ENCODE measurements around the gene CDHR2. TPM values are rescaled to one million over a fixed set of nuclear protein-coding genes. Genes with fewer than 3 reads are reported as not detected.

CDHR2 gene
- total RNA-seq, 1 donor from 2014 or later, result 0.43 TPM

GRCh38 chr5:176525677-176526076, 23.5 kb upstream of the CDHR2 start:
- Mint-ChIP-seq H3K4me3 (ENCODE audit: unreplicated experiment) (no peak overlapping the region), H3K36me3 (ENCODE audit: unreplicated experiment) (peaks cover 13% of the 10 kb centered on the region), H3K27ac (ENCODE audit: unreplicated experiment) (no peak overlapping the region), H3K4me1 (ENCODE audit: unreplicated experiment) (peaks cover 4% of the 10 kb centered on the region), H3K27me3 (ENCODE audit: unreplicated experiment) (no peaks in the 10 kb centered on the region), H3K9me3 (ENCODE audit: unreplicated experiment) (no peaks in the 10 kb centered on the region)
- no peak for DNase-seq (ENCODE audit: extremely low spot score, unreplicated experiment)
- no peak for TF ChIP-seq CTCF (IDR thresholded peaks at IDR 0.05)

- H3K27me3 Mint-ChIP-seq (ENCODE audit: unreplicated experiment), result no peaks in the 10 kb centered on the region
- H3K4me1 Mint-ChIP-seq (ENCODE audit: unreplicated experiment), result peaks cover 8% of the 10 kb centered on the region
- H3K27ac Mint-ChIP-seq (ENCODE audit: unreplicated experiment), result no peak overlapping the region
- DNase-seq (ENCODE audit: extremely low spot score, unreplicated experiment), result no peak
- no peak overlapping the region for H3K4me3 Mint-ChIP-seq (ENCODE audit: unreplicated experiment)
- TF ChIP-seq CTCF (IDR thresholded peaks at IDR 0.05), result no peak
- peaks cover 16% of the 10 kb centered on the region for H3K36me3 Mint-ChIP-seq (ENCODE audit: unreplicated experiment)
- no peaks in the 10 kb centered on the region for H3K9me3 Mint-ChIP-seq (ENCODE audit: unreplicated experiment)
These were observed 22.7 kb upstream of the CDHR2 start for GRCh38 chr5:176526462-176526861.

- DNase-seq (ENCODE audit: extremely low spot score, unreplicated experiment), result no peak
- TF ChIP-seq CTCF (IDR thresholded peaks at IDR 0.05), result no peak
- peaks cover 8% of the 10 kb centered on the region for H3K4me1 Mint-ChIP-seq (ENCODE audit: unreplicated experiment)
- H3K4me3 Mint-ChIP-seq (ENCODE audit: unreplicated experiment), result no peak overlapping the region
- H3K27ac Mint-ChIP-seq (ENCODE audit: unreplicated experiment), result no peak overlapping the region
- H3K27me3 Mint-ChIP-seq (ENCODE audit: unreplicated experiment), result no peaks in the 10 kb centered on the region
- H3K36me3 Mint-ChIP-seq (ENCODE audit: unreplicated experiment), result peaks cover 16% of the 10 kb centered on the region
- no peaks in the 10 kb centered on the region for H3K9me3 Mint-ChIP-seq (ENCODE audit: unreplicated experiment)
These were observed 21.6 kb upstream of the CDHR2 start for GRCh38 chr5:176527246-176528222.

GRCh38 chr5:176528301-176528700, 20.8 kb upstream of the CDHR2 start:
- no peaks in the 10 kb centered on the region for H3K27me3 Mint-ChIP-seq (ENCODE audit: unreplicated experiment)
- peaks cover 16% of the 10 kb centered on the region for H3K36me3 Mint-ChIP-seq (ENCODE audit: unreplicated experiment)
- no peaks in the 10 kb centered on the region for H3K9me3 Mint-ChIP-seq (ENCODE audit: unreplicated experiment)
- TF ChIP-seq CTCF (IDR thresholded peaks at IDR 0.05), result no peak
- DNase-seq (ENCODE audit: extremely low spot score, unreplicated experiment), result no peak
- H3K27ac Mint-ChIP-seq (ENCODE audit: unreplicated experiment), result peak overlapping the region; percentile 34
- peaks cover 12% of the 10 kb centered on the region for H3K4me1 Mint-ChIP-seq (ENCODE audit: unreplicated experiment)
- no peak overlapping the region for H3K4me3 Mint-ChIP-seq (ENCODE audit: unreplicated experiment)

GRCh38 chr5:176528761-176529115, 20.4 kb upstream of the CDHR2 start:
- Mint-ChIP-seq H3K4me1 (ENCODE audit: unreplicated experiment) (peaks cover 16% of the 10 kb centered on the region), H3K9me3 (ENCODE audit: unreplicated experiment) (no peaks in the 10 kb centered on the region), H3K27me3 (ENCODE audit: unreplicated experiment) (no peaks in the 10 kb centered on the region), H3K4me3 (ENCODE audit: unreplicated experiment) (no peak overlapping the region), H3K27ac (ENCODE audit: unreplicated experiment) (no peak overlapping the region), H3K36me3 (ENCODE audit: unreplicated experiment) (peaks cover 16% of the 10 kb centered on the region)
- no peak for TF ChIP-seq CTCF (IDR thresholded peaks at IDR 0.05)
- DNase-seq (ENCODE audit: extremely low spot score, unreplicated experiment), result no peak
